ENCODE data around the gene PLD3. TPM values are rescaled to one million over a fixed set of nuclear protein-coding genes. Genes with fewer than 3 reads are reported as not detected.
"Not testable (repeated sequence)": the region's sequence is repeated elsewhere in the genome, so short reads cannot be mapped to it uniquely, and the experiment has no call there.

Gene PLD3
- total and polyA plus RNA-seq, 9 donors, result 120 to 301 (median 209) TPM

DNA sequence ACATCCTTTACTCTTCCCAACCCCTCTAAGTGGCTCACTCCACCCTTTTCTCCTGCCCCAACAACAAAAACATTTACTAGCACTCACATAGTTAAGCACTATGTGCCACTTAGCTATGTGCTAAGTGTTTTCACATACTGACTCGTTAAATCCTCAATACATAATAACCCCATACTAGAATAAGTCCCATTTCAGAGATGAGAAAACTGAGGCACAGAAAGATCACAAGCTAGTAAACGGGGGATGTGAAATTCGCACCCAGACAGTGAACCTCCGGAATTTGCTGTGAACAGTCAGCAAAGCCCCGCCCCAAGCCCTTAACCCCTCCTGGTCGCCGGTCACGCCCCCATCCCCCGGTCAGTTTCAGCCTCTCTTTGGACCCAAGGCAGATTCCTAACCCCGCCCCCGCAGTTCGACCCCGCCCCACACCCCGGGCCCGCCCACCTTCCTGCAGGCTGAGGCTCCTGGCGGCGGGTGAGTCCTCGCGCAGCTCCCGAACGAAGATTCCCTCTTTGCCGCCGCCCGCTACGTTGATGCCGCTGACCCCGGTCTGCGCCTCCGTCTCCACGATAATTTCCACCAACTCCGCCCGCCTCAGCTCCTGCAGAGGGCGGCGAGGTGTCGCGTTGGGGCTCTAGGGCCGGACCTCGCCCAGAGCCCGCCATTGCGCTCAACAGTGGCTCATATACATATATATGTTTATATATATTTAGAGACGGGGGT, 54.9 kb downstream of the PLD3 start:
- 0 to 1% (median 0%) methylated on average over 34 to 41 of the region's 41 CpGs for WGBS, 3 donors
- peak; percentile 86 to 92 (median 88) for DNase-seq
- Histone ChIP-seq H3K9me3 (no peaks in the 10 kb centered on the region), H3K36me3 (no peaks in the 10 kb centered on the region), H3K4me3 (peak overlapping the region; percentile 54), H3K27me3 (no peaks in the 10 kb centered on the region), H3K4me1 (ENCODE audit: insufficient read depth) (peaks cover 2% of the 10 kb centered on the region), H3K27ac (peak overlapping the region; percentile 80 to 87)
- intact Hi-C loops (cut with DNase I), result no loop called here
- TF ChIP-seq POLR2A (IDR thresholded peaks at IDR 0.05) (no peak), EP300 (IDR thresholded peaks at IDR 0.05) (no peak)
- TF ChIP-seq, protein P1, sequence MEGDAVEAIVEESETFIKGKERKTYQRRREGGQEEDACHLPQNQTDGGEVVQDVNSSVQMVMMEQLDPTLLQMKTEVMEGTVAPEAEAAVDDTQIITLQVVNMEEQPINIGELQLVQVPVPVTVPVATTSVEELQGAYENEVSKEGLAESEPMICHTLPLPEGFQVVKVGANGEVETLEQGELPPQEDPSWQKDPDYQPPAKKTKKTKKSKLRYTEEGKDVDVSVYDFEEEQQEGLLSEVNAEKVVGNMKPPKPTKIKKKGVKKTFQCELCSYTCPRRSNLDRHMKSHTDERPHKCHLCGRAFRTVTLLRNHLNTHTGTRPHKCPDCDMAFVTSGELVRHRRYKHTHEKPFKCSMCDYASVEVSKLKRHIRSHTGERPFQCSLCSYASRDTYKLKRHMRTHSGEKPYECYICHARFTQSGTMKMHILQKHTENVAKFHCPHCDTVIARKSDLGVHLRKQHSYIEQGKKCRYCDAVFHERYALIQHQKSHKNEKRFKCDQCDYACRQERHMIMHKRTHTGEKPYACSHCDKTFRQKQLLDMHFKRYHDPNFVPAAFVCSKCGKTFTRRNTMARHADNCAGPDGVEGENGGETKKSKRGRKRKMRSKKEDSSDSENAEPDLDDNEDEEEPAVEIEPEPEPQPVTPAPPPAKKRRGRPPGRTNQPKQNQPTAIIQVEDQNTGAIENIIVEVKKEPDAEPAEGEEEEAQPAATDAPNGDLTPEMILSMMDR (IDR thresholded peaks at IDR 0.05), result no peak

DNA sequence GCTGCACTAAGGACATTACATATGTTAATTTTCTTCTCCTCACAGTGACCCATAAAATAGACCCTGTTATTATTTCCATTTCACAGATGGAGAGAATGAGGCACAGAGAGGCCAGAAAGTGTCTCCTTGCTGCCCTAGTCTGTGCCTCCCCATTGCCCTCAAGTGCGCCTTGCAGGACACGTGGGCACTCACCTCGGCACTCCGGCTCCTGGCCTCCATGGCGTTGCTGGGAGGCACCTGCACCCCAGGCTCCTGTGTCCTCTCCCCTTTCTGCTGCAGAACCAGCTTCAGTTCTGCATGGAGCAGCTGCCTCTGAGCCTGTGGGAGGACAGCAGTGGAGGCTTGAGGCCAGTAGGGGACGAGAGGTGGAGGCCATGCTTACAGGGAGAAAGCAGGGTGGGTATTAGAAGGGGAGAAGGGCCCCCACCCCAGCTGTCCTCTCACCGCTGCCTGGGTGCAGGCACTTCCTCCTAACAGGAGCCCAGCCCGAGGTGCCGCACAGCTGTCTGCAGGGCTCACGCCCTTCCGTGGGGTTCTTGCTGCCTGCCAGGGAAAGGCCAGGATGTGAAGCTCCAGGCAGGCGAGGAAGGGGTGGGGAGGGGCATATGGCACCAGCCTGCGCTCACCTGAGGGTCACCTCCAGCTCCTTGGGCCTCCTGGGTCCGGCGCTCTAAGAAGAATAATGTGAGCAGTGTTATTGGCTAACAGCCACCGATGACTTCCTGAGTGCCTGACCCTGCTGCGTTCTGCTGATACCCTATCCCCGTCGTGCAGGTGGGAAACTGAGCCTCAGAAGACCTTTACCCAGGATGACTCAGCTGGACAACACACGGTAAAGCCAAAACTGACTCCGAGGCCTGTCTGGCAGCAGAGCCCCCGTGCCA, 59.5 kb downstream of the PLD3 start:
- intact Hi-C loops (cut with DNase I), result no loop called here
- TF ChIP-seq, protein P1 (IDR thresholded peaks at IDR 0.05), result no peak
- no peak for TF ChIP-seq POLR2A (IDR thresholded peaks at IDR 0.05)
- TF ChIP-seq EP300 (IDR thresholded peaks at IDR 0.05), result no peak
- Histone ChIP-seq H3K27me3 (no peaks in the 10 kb centered on the region), H3K4me1 (ENCODE audit: insufficient read depth) (no peaks in the 10 kb centered on the region), H3K27ac (no peak overlapping the region), H3K4me3 (no peak overlapping the region), H3K36me3 (no peaks in the 10 kb centered on the region), H3K9me3 (no peaks in the 10 kb centered on the region)
- WGBS, 3 donors, result 40 to 55% (median 48%) methylated on average over 22 of the region's 22 CpGs
- DNase-seq, result peak in 1 of 5 donors; percentile 19

DNA sequence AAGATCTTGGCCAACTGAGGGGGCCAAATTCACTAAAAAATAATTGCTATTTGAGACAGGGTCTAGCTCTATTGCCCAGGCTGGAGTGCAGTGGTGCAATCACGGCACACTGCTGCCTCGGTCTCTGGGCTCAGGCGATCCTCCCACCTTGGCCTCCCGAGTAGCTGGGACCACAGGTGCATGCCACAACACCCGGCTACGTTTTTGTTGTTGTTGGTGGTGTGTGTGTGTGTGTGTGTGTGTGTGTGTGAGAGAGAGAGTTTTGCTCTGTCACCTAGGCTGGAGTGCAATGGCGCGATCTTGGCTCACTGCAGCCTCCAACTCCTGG, 60.1 kb downstream of the PLD3 start:
- DNase-seq; H3K27me3 ChIP-seq; H3K27ac ChIP-seq; H3K4me1 ChIP-seq (ENCODE audit: insufficient read depth); H3K36me3 ChIP-seq; H3K4me3 ChIP-seq; H3K9me3 ChIP-seq; intact Hi-C loops (cut with DNase I): not testable (repeated sequence)
- 65 to 76% (median 73%) methylated on average over 8 of the region's 8 CpGs for WGBS, 3 donors

DNA sequence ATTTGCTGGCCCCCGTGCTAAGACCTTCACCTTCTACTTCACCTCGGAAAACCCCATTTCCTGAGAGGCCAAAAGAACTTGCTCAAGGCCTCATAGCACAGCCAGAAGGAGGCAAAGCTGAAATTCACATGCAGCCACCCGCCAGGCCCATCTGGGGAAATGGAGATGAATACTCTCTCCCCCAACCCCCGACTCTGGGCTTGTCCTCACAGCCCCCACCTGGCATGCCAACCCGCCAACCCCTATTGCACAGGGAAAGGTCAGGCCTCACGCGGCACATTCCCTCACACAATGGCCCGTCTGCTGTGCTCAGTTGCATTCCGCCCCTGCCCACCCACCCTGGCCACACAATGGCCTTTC, 61.5 kb downstream of the PLD3 start:
- no peaks in the 10 kb centered on the region for H3K9me3 ChIP-seq
- intact Hi-C loops (cut with DNase I), result no loop called here
- peak in 1 of 5 donors; percentile 19 for DNase-seq
- no peaks in the 10 kb centered on the region for H3K36me3 ChIP-seq
- no peak for TF ChIP-seq EP300 (IDR thresholded peaks at IDR 0.05)
- TF ChIP-seq, protein P1 (IDR thresholded peaks at IDR 0.05), result no peak
- no peak for TF ChIP-seq POLR2A (IDR thresholded peaks at IDR 0.05)
- WGBS, 3 donors, result 68 to 71% (median 69%) methylated on average over 9 of the region's 9 CpGs
- no peaks in the 10 kb centered on the region for H3K27me3 ChIP-seq
- H3K4me1 ChIP-seq (ENCODE audit: insufficient read depth), result no peaks in the 10 kb centered on the region
- H3K27ac ChIP-seq, result no peak overlapping the region
- no peak overlapping the region for H3K4me3 ChIP-seq
